ENCODE results near the gene ARID2.

DNA sequence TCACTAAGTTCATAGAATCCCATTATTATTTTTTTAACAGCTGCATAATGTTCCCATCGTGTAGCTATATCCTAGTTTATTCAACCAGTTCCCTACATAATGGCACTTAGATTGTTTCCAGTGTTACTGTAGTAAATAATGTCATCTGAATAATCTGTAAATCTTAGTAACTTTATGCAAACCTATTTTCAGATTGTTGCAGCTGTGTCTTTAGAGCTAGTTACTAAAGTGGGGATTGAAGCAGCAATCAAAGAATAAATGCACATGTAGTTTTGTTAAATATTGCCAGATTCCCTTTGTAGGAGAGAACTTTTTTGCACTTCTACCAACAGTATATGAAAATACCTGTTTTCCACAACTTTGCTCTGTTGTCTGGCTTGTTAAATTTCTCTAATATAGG lies 13.1 kb downstream of the ARID2 start:
- TF ChIP-seq POLR2A (IDR thresholded peaks at IDR 0.05) (no peak), POLR2AphosphoS5 (IDR thresholded peaks at IDR 0.05) (no peak)
- TF ChIP-seq, protein P1, sequence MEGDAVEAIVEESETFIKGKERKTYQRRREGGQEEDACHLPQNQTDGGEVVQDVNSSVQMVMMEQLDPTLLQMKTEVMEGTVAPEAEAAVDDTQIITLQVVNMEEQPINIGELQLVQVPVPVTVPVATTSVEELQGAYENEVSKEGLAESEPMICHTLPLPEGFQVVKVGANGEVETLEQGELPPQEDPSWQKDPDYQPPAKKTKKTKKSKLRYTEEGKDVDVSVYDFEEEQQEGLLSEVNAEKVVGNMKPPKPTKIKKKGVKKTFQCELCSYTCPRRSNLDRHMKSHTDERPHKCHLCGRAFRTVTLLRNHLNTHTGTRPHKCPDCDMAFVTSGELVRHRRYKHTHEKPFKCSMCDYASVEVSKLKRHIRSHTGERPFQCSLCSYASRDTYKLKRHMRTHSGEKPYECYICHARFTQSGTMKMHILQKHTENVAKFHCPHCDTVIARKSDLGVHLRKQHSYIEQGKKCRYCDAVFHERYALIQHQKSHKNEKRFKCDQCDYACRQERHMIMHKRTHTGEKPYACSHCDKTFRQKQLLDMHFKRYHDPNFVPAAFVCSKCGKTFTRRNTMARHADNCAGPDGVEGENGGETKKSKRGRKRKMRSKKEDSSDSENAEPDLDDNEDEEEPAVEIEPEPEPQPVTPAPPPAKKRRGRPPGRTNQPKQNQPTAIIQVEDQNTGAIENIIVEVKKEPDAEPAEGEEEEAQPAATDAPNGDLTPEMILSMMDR (IDR thresholded peaks at IDR 0.05 in 8 of 11, conservative IDR thresholded peaks at IDR 0.05 in 3 of 11): no peak
